ENCODE measurements around the gene HES6.

The HES6 gene

DNA sequence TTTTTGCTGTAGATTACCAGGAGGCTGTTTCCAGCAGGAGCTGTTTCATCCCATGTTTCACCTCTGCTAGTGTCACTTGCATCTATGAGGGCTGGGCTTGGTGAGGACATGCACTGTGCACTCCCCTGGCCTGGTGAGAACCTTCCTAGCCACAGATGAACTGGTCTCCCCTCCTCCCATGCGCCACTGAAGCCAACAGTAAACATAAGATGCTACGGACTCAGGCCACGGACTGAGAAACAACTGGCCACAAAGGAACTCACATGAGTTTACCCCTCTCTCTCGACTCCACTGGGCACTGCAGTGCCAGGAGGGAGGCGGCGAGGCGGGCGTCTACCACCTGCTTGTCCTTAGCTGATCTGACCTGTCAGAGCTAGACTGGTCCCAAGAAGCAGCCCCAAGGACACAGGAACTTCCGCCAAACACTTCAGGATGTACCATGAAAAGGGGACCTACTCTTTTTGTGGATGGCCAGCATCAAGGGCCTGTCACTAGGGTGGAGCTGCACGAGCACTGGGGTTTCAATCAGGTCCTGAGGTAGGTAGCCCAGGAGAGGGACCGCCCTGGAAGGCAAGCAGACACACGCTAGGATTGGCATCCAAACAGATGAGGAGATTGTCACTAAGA, 22.8 kb upstream of the HES6 start:
- no peak for DNase-seq
- Histone ChIP-seq H3K27ac (ENCODE audit: low read length) (peak overlapping the region; percentile 96), H3K9me3 (replicated peaks; ENCODE audit: insufficient read depth, low read length) (no peaks in the 10 kb centered on the region), H3K9ac (ENCODE audit: low read length) (0 out of 2 replicates have a peak overlapping the region, but pooled peaks have one; percentile 15), H3K36me3 (replicated peaks; ENCODE audit: insufficient read depth, low read length) (no peaks in the 10 kb centered on the region), H3K9me2 (replicated peaks; ENCODE audit: insufficient read depth, low read length) (no peaks in the 10 kb centered on the region), H3K4me2 (ENCODE audit: low read depth, low read length) (peak overlapping the region; percentile 21; the same call in 1 of the 2 replicates), H3F3A (ENCODE audit: insufficient read depth, low read length) (peaks cover 76% of the 10 kb centered on the region), H3K4me1 (ENCODE audit: low read length) (peaks cover 94% of the 10 kb centered on the region), H4K20me1 (ENCODE audit: insufficient read depth, low read length) (no peaks in the 10 kb centered on the region), H3K27me3 (replicated peaks; ENCODE audit: insufficient read depth, low read length) (no peaks in the 10 kb centered on the region), H3K79me2 (ENCODE audit: low read length) (peaks cover 13% of the 10 kb centered on the region; the same call in 1 of the 2 replicates), H3K4me3 (ENCODE audit: low read length) (no peak overlapping the region), H2AFZ (ENCODE audit: low read length) (no peak overlapping the region)
- TF ChIP-seq CTCF (IDR thresholded peaks at IDR 0.05; ENCODE audit: low read length) (no peak), EZH2 (optimal IDR thresholded peaks at IDR 0.05; ENCODE audit: low read depth, low read length) (no peak), EZH2phosphoT487 (IDR thresholded peaks at IDR 0.05; ENCODE audit: low read length) (no peak)

- H3K36me3 ChIP-seq (replicated peaks; ENCODE audit: insufficient read depth, low read length): no peaks in the 10 kb centered on the region
- peak overlapping the region; percentile 96; the same call in 1 of the 2 replicates for H3K27ac ChIP-seq (ENCODE audit: low read length)
- H3K9me2 ChIP-seq (replicated peaks; ENCODE audit: insufficient read depth, low read length): no peaks in the 10 kb centered on the region
- H3K4me3 ChIP-seq (ENCODE audit: low read length): no peak overlapping the region
- no peak for TF ChIP-seq EZH2phosphoT487 (IDR thresholded peaks at IDR 0.05; ENCODE audit: low read length)
- TF ChIP-seq CTCF (IDR thresholded peaks at IDR 0.05; ENCODE audit: low read length): no peak
- no peak for TF ChIP-seq EZH2 (optimal IDR thresholded peaks at IDR 0.05; ENCODE audit: low read depth, low read length)
- no peak overlapping the region for H3K9ac ChIP-seq (ENCODE audit: low read length)
- no peaks in the 10 kb centered on the region for H3K27me3 ChIP-seq (replicated peaks; ENCODE audit: insufficient read depth, low read length)
- H2AFZ ChIP-seq (ENCODE audit: low read length): no peak overlapping the region
- DNase-seq: no peak
- no peak overlapping the region for H3K4me2 ChIP-seq (ENCODE audit: low read depth, low read length)
- peaks cover 72% of the 10 kb centered on the region for H3F3A ChIP-seq (ENCODE audit: insufficient read depth, low read length)
- peaks cover 92% of the 10 kb centered on the region for H3K4me1 ChIP-seq (ENCODE audit: low read length)
- H4K20me1 ChIP-seq (ENCODE audit: insufficient read depth, low read length): no peaks in the 10 kb centered on the region
- H3K9me3 ChIP-seq (replicated peaks; ENCODE audit: insufficient read depth, low read length): no peaks in the 10 kb centered on the region
- peaks cover 13% of the 10 kb centered on the region; the same call in 1 of the 2 replicates for H3K79me2 ChIP-seq (ENCODE audit: low read length)
Measured at GRCh38 chr2:238261718-238262375, 22.0 kb upstream of the HES6 start.

DNA sequence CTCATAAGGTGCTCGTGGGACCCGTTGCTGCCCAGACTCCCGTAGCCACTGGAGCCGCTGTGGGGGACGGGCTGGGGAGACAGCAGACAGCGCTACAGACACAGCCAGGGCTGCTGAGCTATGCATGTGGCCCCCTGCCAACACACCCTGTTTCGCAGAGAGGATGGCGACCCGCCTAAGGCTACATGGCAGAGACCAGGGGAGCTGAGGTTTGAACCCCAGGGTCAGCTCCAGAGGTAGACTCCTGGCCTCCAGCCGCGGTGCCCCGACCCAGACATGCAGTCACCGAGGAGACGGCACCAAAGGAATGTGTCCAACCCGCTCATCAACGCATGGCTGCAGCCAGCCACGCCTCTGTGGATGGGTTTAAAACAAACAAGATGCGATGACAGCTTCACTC, 21.0 kb upstream of the HES6 start:
- DNase-seq: no peak
- H3K36me3 ChIP-seq (replicated peaks; ENCODE audit: insufficient read depth, low read length): no peaks in the 10 kb centered on the region
- no peak overlapping the region for H3K9ac ChIP-seq (ENCODE audit: low read length)
- H3K4me1 ChIP-seq (ENCODE audit: low read length): peaks cover 84% of the 10 kb centered on the region
- peak overlapping the region; percentile 76; the same call in 1 of the 2 replicates for H3K4me2 ChIP-seq (ENCODE audit: low read depth, low read length)
- no peaks in the 10 kb centered on the region for H3K9me2 ChIP-seq (replicated peaks; ENCODE audit: insufficient read depth, low read length)
- peaks cover 13% of the 10 kb centered on the region; the same call in 1 of the 2 replicates for H3K79me2 ChIP-seq (ENCODE audit: low read length)
- H3K4me3 ChIP-seq (ENCODE audit: low read length): no peak overlapping the region
- H3K9me3 ChIP-seq (replicated peaks; ENCODE audit: insufficient read depth, low read length): no peaks in the 10 kb centered on the region
- no peaks in the 10 kb centered on the region for H3K27me3 ChIP-seq (replicated peaks; ENCODE audit: insufficient read depth, low read length)
- TF ChIP-seq CTCF (IDR thresholded peaks at IDR 0.05; ENCODE audit: low read length) (no peak), EZH2phosphoT487 (IDR thresholded peaks at IDR 0.05; ENCODE audit: low read length) (no peak), EZH2 (optimal IDR thresholded peaks at IDR 0.05; ENCODE audit: low read depth, low read length) (no peak)
- peaks cover 62% of the 10 kb centered on the region for H3F3A ChIP-seq (ENCODE audit: insufficient read depth, low read length)
- no peaks in the 10 kb centered on the region for H4K20me1 ChIP-seq (ENCODE audit: insufficient read depth, low read length)
- H2AFZ ChIP-seq (ENCODE audit: low read length): no peak overlapping the region
- H3K27ac ChIP-seq (ENCODE audit: low read length): peak overlapping the region; percentile 96

All from MM.1S (cell line).